HEK293 (cell line): ENCODE results near the gene ABHD10.

Experiments used
- CTCF ChIA-PET: fragments of 350-600 bp; formaldehyde crosslinking; extraction: SDS; loops from one replicate; lab custom pipeline; 2021; ENCODE audit warnings: antibody characterized with exemption; lab: Yijun Ruan, JAX
- POLR2A ChIA-PET: fragments of 300-600 bp; formaldehyde crosslinking; extraction: SDS; loops from one replicate; lab custom pipeline; 2020; ENCODE audit warnings: antibody characterized with exemption, inconsistent platforms; lab: Yijun Ruan, JAX
- H3K27ac ChIP-seq: fragments of 200-500 bp; sonication (Bioruptor generic); 2 replicates; pipeline ENCODE4 v1.5.1; 2014; ENCODE audit warnings: low read depth, low read length, control low read depth, inconsistent platforms; ENCODE audit errors: extremely low read depth
- H3K36me3 ChIP-seq, 2 experiments: fragments of 200-500 bp in 1 of 2; sonication (Bioruptor generic) in 1 of 2; 1 replicate in 1 of 2; 2 replicates in 1 of 2; pipeline ENCODE4 v1.5.1; 2014 to 2017; ENCODE audit warnings: inconsistent platforms in 2 of 2, low read length in 2 of 2; ENCODE audit not compliant: control insufficient read depth in 2 of 2, insufficient read depth in 1 of 2
- H3K4me1 ChIP-seq: fragments of 200-500 bp; sonication (Bioruptor generic); 2 replicates; pipeline ENCODE4 v1.5.1; 2014; ENCODE audit warnings: mild to moderate bottlenecking, low read length, inconsistent platforms; ENCODE audit not compliant: control insufficient read depth, insufficient read depth
- H3K4me3 ChIP-seq: 2 replicates; pipeline ENCODE4 v1.5.1; 2011; ENCODE audit warnings: low read depth, mild to moderate bottlenecking, control low read depth, low read length, moderate library complexity
- H3K9me3 ChIP-seq: fragments of 200-500 bp; sonication (Bioruptor generic); 2 replicates; pipeline ENCODE4 v1.5.1; 2014; ENCODE audit warnings: low read depth, low read length, inconsistent platforms; ENCODE audit not compliant: control insufficient read depth, insufficient read depth
- GLI2 ChIP-seq: fragments of 450-650 bp; formaldehyde crosslinking; IDR thresholded peaks from 2 replicates; pipeline ENCODE4; 2017; ENCODE audit warnings: missing biosample characterization, missing genetic modification characterization, low read depth, borderline replicate concordance
- HOXA7 ChIP-seq: sonication (generic); formaldehyde crosslinking; IDR thresholded peaks from 2 replicates; pipeline ENCODE4 v1.8.1; 2022; ENCODE audit warnings: missing genetic modification reagents, borderline replicate concordance
- KLF1 ChIP-seq: fragments of 450-650 bp; formaldehyde crosslinking; IDR thresholded peaks from 2 replicates; pipeline ENCODE4 v1.5.1; 2016; ENCODE audit warnings: missing biosample characterization, missing genetic modification characterization
- SALL2 ChIP-seq: fragments of 450-650 bp; formaldehyde crosslinking; IDR thresholded peaks from 2 replicates; pipeline ENCODE4 v1.5.0; 2017; ENCODE audit warnings: missing biosample characterization, mild to moderate bottlenecking, missing genetic modification characterization, borderline replicate concordance
- SP3 ChIP-seq: fragments of 450-650 bp; formaldehyde crosslinking; IDR thresholded peaks from 2 replicates; pipeline ENCODE4 v1.5.1; 2016; ENCODE audit warnings: missing biosample characterization, missing genetic modification characterization
- WT1 ChIP-seq: fragments of 450-650 bp; formaldehyde crosslinking; IDR thresholded peaks from 2 replicates; pipeline ENCODE4 v1.5.1; 2016; ENCODE audit warnings: missing biosample characterization, missing genetic modification characterization
- ZBTB7A ChIP-seq: fragments of 450-650 bp; formaldehyde crosslinking; IDR thresholded peaks from 2 replicates; pipeline ENCODE4 v1.5.1; 2016; ENCODE audit warnings: low read depth, missing biosample characterization, missing genetic modification characterization
- ZNF138 ChIP-seq: fragments of 450-650 bp; formaldehyde crosslinking; IDR thresholded peaks from 2 replicates; pipeline ENCODE4 v1.5.1; 2016; ENCODE audit warnings: missing biosample characterization, missing genetic modification characterization, borderline replicate concordance
- ZNF140 ChIP-seq: fragments of 450-650 bp; formaldehyde crosslinking; IDR thresholded peaks from 2 replicates; pipeline ENCODE4 v1.5.1; 2016; ENCODE audit warnings: missing biosample characterization, missing genetic modification characterization
- ZNF148 ChIP-seq: fragments of 450-650 bp; formaldehyde crosslinking; IDR thresholded peaks from 2 replicates; pipeline ENCODE4 v1.5.0; 2017; ENCODE audit warnings: missing biosample characterization, missing genetic modification characterization, borderline replicate concordance
- ZNF350 ChIP-seq: fragments of 450-650 bp; formaldehyde crosslinking; IDR thresholded peaks from 2 replicates; pipeline ENCODE4 v1.5.0; 2017; ENCODE audit warnings: missing biosample characterization, mild to moderate bottlenecking, missing genetic modification characterization
- ZNF37A ChIP-seq: fragments of 450-650 bp; IDR thresholded peaks from 2 replicates; pipeline ENCODE4 v1.5.1; 2018; ENCODE audit warnings: missing biosample characterization, missing genetic modification characterization
- ZNF449 ChIP-seq: fragments of 450-650 bp; formaldehyde crosslinking; IDR thresholded peaks from 2 replicates; pipeline ENCODE4 v1.5.1; 2017; ENCODE audit warnings: missing biosample characterization, mild to moderate bottlenecking, missing genetic modification characterization, moderate library complexity
- ZNF585B ChIP-seq: fragments of 450-650 bp; formaldehyde crosslinking; IDR thresholded peaks from 2 replicates; pipeline ENCODE4 v1.5.1; 2016; ENCODE audit warnings: missing biosample characterization, missing genetic modification characterization
- ZNF610 ChIP-seq: fragments of 450-650 bp; formaldehyde crosslinking; IDR thresholded peaks from 2 replicates; pipeline ENCODE4 v1.5.1; 2016; ENCODE audit warnings: missing biosample characterization, missing genetic modification characterization, borderline replicate concordance
- ZNF658 ChIP-seq: fragments of 450-650 bp; formaldehyde crosslinking; IDR thresholded peaks from 2 replicates; pipeline ENCODE4; 2016; ENCODE audit warnings: missing biosample characterization, missing genetic modification characterization
- ZNF791 ChIP-seq: fragments of 450-650 bp; formaldehyde crosslinking; IDR thresholded peaks from 2 replicates; pipeline ENCODE4 v1.5.1; 2016; ENCODE audit warnings: missing biosample characterization, missing genetic modification characterization
- ZNF843 ChIP-seq: fragments of 450-650 bp; formaldehyde crosslinking; IDR thresholded peaks from 2 replicates; pipeline ENCODE4 v1.5.1; 2016; ENCODE audit warnings: missing biosample characterization, missing genetic modification characterization
- ZSCAN5A ChIP-seq: fragments of 450-650 bp; formaldehyde crosslinking; IDR thresholded peaks from 2 replicates; pipeline ENCODE4 v1.5.1; 2016; ENCODE audit warnings: missing biosample characterization, missing genetic modification characterization
- TF ChIP-seq, protein P1 (sequence below): fragments of 450-650 bp; formaldehyde crosslinking; IDR thresholded peaks from 2 replicates; pipeline ENCODE4 v1.5.1; 2016; ENCODE audit warnings: missing biosample characterization, missing genetic modification characterization

Gene ABHD10

GRCh38 chr3:111981457-111981763 is 2.6 kb downstream of the ABHD10 start (continued):
- no peak for TF ChIP-seq ZSCAN5A (tag by site-specific recombination)
- TF ChIP-seq ZNF658 (tag by site-specific recombination), result no peak
- TF ChIP-seq ZNF791 (tag by site-specific recombination), result no peak
- TF ChIP-seq KLF1 (tag by site-specific recombination), result no peak
- TF ChIP-seq ZNF138 (tag by site-specific recombination), result no peak
- no peak for TF ChIP-seq ZNF140 (tag by site-specific recombination)
- no peak for TF ChIP-seq WT1 (tag by site-specific recombination)
- TF ChIP-seq SP3 (tag by site-specific recombination), result no peak
- no peak for TF ChIP-seq ZNF148 (tag by site-specific recombination)
- TF ChIP-seq ZNF449 (tag by site-specific recombination), result no peak

DNA sequence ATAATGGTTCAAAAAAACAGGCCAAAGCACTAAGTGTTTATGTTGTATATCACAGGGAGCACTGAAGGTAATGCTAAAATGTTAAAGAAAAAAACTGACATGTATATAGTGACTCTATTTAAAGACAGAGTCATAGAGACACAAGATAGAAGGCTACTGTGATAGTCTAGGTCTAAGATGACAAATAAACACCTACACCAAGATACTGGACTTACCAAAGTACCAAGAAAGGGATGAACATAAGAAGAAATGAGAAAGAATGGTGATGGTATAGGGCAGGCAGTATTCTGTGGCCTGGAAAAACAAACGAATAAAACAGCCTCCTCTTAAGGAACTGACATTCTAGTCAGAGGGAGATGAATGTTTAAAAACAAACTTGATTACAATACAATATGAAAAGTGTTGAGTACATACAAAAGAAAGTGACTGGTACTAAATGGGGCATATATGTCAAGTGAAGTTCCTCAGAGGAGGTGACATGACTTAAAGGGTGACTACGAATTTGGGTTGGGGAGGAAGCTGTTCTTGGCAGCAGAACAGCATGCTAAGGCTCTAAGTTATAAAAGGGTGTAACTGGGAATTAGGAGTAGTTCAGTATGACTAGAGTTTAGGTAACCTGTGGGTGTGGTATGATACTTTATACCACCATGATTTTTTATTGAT is 5.9 kb downstream of the ABHD10 start:
- no peak overlapping the region for H3K27ac ChIP-seq
- peaks cover 5 to 55% of the 10 kb centered on the region in 2 experiments for H3K36me3 ChIP-seq
- TF ChIP-seq GLI2 (tag by site-specific recombination) (no peak), ZNF658 (tag by site-specific recombination) (no peak), ZNF610 (tag by site-specific recombination) (no peak), SALL2 (tag by site-specific recombination) (no peak), HOXA7 (CRISPR knock-in tag) (no peak), ZNF350 (no peak), ZNF585B (tag by site-specific recombination) (no peak), ZNF37A (tag by site-specific recombination) (no peak), ZBTB7A (tag by site-specific recombination) (no peak), ZNF843 (no peak)
- TF ChIP-seq, protein P1, sequence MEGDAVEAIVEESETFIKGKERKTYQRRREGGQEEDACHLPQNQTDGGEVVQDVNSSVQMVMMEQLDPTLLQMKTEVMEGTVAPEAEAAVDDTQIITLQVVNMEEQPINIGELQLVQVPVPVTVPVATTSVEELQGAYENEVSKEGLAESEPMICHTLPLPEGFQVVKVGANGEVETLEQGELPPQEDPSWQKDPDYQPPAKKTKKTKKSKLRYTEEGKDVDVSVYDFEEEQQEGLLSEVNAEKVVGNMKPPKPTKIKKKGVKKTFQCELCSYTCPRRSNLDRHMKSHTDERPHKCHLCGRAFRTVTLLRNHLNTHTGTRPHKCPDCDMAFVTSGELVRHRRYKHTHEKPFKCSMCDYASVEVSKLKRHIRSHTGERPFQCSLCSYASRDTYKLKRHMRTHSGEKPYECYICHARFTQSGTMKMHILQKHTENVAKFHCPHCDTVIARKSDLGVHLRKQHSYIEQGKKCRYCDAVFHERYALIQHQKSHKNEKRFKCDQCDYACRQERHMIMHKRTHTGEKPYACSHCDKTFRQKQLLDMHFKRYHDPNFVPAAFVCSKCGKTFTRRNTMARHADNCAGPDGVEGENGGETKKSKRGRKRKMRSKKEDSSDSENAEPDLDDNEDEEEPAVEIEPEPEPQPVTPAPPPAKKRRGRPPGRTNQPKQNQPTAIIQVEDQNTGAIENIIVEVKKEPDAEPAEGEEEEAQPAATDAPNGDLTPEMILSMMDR (tag by site-specific recombination), result no peak
- no peaks in the 10 kb centered on the region for H3K4me1 ChIP-seq
- POLR2A ChIA-PET, result no interaction called here
- CTCF ChIA-PET, result no interaction called here
- no peak overlapping the region for H3K4me3 ChIP-seq
- no peaks in the 10 kb centered on the region for H3K9me3 ChIP-seq
